ENCODE results near the gene BRPF1. TPM values are rescaled to one million over a fixed set of nuclear protein-coding genes. Genes with fewer than 3 reads are reported as not detected.

The BRPF1 gene
- total and polyA plus RNA-seq, 4 donors, result 8.3 to 26.4 (median 16.0) TPM

DNA sequence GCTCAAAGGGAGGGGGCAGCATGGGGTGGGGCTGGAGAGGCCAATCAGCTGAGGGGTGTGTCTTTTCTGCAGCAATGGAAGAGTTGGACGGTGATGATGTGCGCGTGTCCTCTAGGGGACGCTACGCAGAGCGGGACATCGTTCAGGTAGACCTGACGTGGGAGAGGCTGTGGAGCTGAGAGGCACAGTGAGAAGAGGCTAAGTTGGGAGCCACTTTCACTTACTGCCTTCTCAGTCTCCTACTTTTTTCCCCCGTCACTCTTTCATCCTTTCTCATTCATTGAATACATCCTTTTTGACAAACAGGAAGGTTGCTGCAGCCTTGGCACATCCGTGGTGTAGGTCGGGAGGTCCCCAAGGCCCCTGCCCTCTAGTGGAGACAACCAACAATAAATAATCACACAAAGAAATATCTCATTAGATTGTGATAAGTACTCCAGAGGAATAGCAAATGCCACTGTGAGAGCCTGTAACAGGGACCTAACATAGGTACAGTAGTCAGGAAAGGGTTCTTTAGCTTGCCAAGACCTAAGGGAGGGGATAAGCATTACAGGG is 4.4 kb upstream of the BRPF1 start:
- no peak overlapping the region for H3K27ac ChIP-seq (ENCODE audit: low read depth in 1 of 2, low read length in 1 of 2)
- no peak overlapping the region for H3K4me3 ChIP-seq
- 10 to 11% methylated on average over 11 of the region's 11 CpGs for WGBS, 2 donors
- H3K36me3 ChIP-seq (ENCODE audit: control insufficient read depth in 4 of 4, insufficient read depth in 4 of 4, low read length in 4 of 4), result no peaks in the 10 kb centered on the region
- DNase-seq (no peak), ATAC-seq (ENCODE audit: insufficient read depth, low FRiP score) (no peak)
- H3K9ac ChIP-seq (ENCODE audit: insufficient read depth in 1 of 2, low read length in 2 of 2), result no peak overlapping the region
- H3K4me1 ChIP-seq (ENCODE audit: control insufficient read depth in 5 of 5, insufficient read depth in 5 of 5, low read length in 5 of 5), result peaks cover 0 to 5% (median 0%) of the 10 kb centered on the region in 5 donors
- TF ChIP-seq, protein P1, sequence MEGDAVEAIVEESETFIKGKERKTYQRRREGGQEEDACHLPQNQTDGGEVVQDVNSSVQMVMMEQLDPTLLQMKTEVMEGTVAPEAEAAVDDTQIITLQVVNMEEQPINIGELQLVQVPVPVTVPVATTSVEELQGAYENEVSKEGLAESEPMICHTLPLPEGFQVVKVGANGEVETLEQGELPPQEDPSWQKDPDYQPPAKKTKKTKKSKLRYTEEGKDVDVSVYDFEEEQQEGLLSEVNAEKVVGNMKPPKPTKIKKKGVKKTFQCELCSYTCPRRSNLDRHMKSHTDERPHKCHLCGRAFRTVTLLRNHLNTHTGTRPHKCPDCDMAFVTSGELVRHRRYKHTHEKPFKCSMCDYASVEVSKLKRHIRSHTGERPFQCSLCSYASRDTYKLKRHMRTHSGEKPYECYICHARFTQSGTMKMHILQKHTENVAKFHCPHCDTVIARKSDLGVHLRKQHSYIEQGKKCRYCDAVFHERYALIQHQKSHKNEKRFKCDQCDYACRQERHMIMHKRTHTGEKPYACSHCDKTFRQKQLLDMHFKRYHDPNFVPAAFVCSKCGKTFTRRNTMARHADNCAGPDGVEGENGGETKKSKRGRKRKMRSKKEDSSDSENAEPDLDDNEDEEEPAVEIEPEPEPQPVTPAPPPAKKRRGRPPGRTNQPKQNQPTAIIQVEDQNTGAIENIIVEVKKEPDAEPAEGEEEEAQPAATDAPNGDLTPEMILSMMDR (IDR thresholded peaks at IDR 0.05; ENCODE audit: control extremely low read depth, extremely low read depth), result no peak
- no peaks in the 10 kb centered on the region for H3K9me3 ChIP-seq (ENCODE audit: control insufficient read depth in 4 of 4, insufficient read depth in 3 of 4, low read length in 3 of 4)
- H3K27me3 ChIP-seq (ENCODE audit: control insufficient read depth in 3 of 3, insufficient read depth in 3 of 3, low read length in 2 of 3), result no peaks in the 10 kb centered on the region

DNA sequence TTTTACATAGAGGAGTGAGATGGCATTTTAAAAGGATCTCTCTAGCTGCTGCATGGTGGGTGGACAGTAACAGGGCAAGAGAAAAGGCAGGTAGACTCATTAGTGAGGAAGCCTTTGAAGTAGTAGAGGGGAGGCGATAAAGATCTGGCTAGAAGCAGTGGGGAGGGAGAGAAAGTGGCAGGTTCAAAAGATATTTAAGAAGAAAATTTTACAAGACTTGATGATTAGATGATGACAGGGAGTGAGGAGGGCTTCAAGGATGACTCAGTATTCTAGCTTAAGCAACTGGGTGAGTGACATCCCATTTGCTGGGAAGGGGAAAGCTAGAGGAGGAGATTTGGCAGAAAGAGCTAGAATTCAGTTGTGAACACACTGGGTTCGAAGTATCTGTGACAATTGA is 3.8 kb upstream of the BRPF1 start:
- Histone ChIP-seq H3K36me3 (ENCODE audit: control insufficient read depth in 4 of 4, insufficient read depth in 4 of 4, low read length in 4 of 4) (no peaks in the 10 kb centered on the region), H3K27ac (ENCODE audit: low read depth in 1 of 2, low read length in 1 of 2) (no peak overlapping the region), H3K27me3 (ENCODE audit: control insufficient read depth in 3 of 3, insufficient read depth in 3 of 3, low read length in 2 of 3) (no peaks in the 10 kb centered on the region), H3K4me3 (no peak overlapping the region), H3K9me3 (ENCODE audit: control insufficient read depth in 4 of 4, insufficient read depth in 3 of 4, low read length in 3 of 4) (no peaks in the 10 kb centered on the region), H3K9ac (ENCODE audit: insufficient read depth in 1 of 2, low read length in 2 of 2) (no peak overlapping the region), H3K4me1 (ENCODE audit: control insufficient read depth in 5 of 5, insufficient read depth in 5 of 5, low read length in 5 of 5) (peaks cover 3 to 10% (median 3%) of the 10 kb centered on the region in 5 donors)
- ATAC-seq (ENCODE audit: insufficient read depth, low FRiP score), result no peak
- no peak for DNase-seq
- TF ChIP-seq, protein P1 (IDR thresholded peaks at IDR 0.05; ENCODE audit: control extremely low read depth, extremely low read depth), result no peak
- WGBS, 2 donors, result 95 to 98% methylated on average over 2 of the region's 2 CpGs

DNA sequence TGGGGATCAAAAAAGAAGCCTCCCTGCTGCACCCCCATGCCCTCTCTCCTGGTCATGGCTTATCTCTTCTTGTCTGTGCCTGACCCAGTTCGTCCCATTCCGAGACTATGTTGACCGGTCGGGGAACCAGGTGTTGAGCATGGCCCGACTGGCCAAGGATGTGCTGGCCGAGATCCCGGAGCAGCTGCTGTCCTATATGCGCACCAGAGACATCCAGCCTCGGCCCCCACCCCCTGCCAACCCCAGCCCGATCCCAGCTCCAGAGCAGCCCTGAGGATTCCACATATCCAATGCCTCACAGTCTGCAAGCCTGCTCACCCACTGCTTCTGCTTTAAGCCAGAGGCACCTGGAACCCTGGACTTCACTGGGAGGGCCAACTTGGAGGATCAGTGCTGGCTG is 2.1 kb upstream of the BRPF1 start:
- TF ChIP-seq, protein P1 (IDR thresholded peaks at IDR 0.05; ENCODE audit: control extremely low read depth, extremely low read depth), result no peak
- H3K9me3 ChIP-seq (ENCODE audit: control insufficient read depth in 4 of 4, insufficient read depth in 3 of 4, low read length in 3 of 4), result no peaks in the 10 kb centered on the region
- H3K27me3 ChIP-seq (ENCODE audit: control insufficient read depth in 3 of 3, insufficient read depth in 3 of 3, low read length in 2 of 3), result no peaks in the 10 kb centered on the region
- no peak overlapping the region for H3K4me3 ChIP-seq
- no peak for ATAC-seq (ENCODE audit: insufficient read depth, low FRiP score)
- no peak for DNase-seq
- H3K36me3 ChIP-seq (ENCODE audit: control insufficient read depth in 4 of 4, insufficient read depth in 4 of 4, low read length in 4 of 4), result peaks cover 0 to 4% (median under 1%) of the 10 kb centered on the region in 4 donors
- H3K27ac ChIP-seq (ENCODE audit: low read depth in 1 of 2, low read length in 1 of 2), result no peak overlapping the region
- H3K9ac ChIP-seq (ENCODE audit: insufficient read depth in 1 of 2, low read length in 2 of 2), result no peak overlapping the region
- peaks cover 6 to 17% (median 14%) of the 10 kb centered on the region in 5 donors for H3K4me1 ChIP-seq (ENCODE audit: control insufficient read depth in 5 of 5, insufficient read depth in 5 of 5, low read length in 5 of 5)
- 89 to 95% methylated on average over 10 of the region's 10 CpGs for WGBS, 2 donors
